ENCODE measurements around the gene SAMSN1.

SAMSN1 gene

DNA sequence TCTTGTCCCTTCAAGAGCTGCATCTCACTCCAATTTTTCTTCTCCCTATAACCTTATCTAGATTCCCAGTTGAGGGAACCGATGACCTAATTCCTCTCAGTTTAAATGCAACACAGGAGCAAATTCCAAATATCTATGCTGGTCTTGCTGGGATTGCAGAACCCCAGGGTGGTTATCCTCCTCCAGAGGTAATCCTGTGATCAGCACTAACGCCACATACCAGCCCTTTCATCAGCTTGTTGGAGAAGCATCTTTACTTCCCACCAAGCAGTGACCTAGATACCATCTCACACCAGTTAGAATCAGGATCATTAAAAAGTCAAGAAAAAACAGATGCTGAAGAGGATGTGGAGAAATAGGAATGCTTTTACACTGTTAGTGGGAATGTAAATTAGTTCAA is 52.4 kb downstream of the SAMSN1 start:
- DNase-seq (ENCODE audit: low read depth), result no peak
- TF ChIP-seq, protein P1, sequence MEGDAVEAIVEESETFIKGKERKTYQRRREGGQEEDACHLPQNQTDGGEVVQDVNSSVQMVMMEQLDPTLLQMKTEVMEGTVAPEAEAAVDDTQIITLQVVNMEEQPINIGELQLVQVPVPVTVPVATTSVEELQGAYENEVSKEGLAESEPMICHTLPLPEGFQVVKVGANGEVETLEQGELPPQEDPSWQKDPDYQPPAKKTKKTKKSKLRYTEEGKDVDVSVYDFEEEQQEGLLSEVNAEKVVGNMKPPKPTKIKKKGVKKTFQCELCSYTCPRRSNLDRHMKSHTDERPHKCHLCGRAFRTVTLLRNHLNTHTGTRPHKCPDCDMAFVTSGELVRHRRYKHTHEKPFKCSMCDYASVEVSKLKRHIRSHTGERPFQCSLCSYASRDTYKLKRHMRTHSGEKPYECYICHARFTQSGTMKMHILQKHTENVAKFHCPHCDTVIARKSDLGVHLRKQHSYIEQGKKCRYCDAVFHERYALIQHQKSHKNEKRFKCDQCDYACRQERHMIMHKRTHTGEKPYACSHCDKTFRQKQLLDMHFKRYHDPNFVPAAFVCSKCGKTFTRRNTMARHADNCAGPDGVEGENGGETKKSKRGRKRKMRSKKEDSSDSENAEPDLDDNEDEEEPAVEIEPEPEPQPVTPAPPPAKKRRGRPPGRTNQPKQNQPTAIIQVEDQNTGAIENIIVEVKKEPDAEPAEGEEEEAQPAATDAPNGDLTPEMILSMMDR (IDR thresholded peaks at IDR 0.05; ENCODE audit: low read depth, low read length), result no peak
- TF ChIP-seq, protein P2, sequence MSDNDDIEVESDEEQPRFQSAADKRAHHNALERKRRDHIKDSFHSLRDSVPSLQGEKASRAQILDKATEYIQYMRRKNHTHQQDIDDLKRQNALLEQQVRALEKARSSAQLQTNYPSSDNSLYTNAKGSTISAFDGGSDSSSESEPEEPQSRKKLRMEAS (IDR thresholded peaks at IDR 0.05; ENCODE audit: low read depth, low read length), result no peak
- no peak for TF ChIP-seq POLR2A (IDR thresholded peaks at IDR 0.05; ENCODE audit: extremely low read depth, insufficient read length)
- no peak for TF ChIP-seq MYC (IDR thresholded peaks at IDR 0.05; ENCODE audit: low read depth, low read length)
- H3K4me3 ChIP-seq (ENCODE audit: low read depth, low read length), result no peak overlapping the region

DNA sequence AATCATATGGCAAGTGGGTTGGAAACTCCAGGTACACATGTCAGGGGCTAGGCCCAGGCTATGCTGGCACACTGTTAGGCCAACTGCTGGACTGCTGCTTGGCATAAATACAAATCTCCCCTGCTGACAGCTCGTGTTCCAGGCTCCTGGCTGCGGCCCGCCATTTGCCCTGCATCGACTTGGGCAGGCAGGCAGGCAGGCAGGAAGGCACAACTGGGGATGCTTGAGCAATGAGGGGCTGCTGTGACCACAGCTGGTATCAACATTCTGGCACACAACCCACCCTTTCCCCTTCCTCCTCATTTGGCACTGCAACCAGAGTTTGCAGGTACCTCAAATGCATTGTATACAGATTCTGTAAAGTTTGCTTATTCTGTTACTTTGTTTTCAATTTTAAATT is 53.2 kb downstream of the SAMSN1 start:
- no peak for TF ChIP-seq MYC (IDR thresholded peaks at IDR 0.05; ENCODE audit: low read depth, low read length)
- TF ChIP-seq POLR2A (IDR thresholded peaks at IDR 0.05; ENCODE audit: extremely low read depth, insufficient read length), result no peak
- no peak for DNase-seq (ENCODE audit: low read depth)
- no peak overlapping the region for H3K4me3 ChIP-seq (ENCODE audit: low read depth, low read length)

DNA sequence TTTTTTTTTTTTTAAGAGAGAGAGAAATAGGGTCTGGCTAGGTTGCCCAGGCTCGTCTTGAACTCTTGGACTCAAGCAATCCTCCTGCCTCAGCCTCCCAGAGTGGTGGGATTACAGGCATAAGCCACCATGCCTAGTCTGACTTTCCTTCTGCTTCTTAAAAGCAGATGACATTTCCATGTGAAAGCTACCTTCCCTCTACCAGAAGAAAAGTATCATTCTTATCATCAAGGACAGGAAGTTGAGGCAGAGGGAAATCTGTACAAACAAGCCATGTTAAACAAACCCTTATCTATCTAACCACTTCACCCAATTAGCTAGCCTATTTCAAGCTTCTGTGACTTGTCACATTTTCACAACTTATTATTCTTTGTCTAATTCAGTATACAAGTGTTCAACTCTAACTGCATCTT is 54.8 kb downstream of the SAMSN1 start:
- no peak overlapping the region for H3K4me3 ChIP-seq (ENCODE audit: low read depth, low read length)
- TF ChIP-seq, protein P2 (IDR thresholded peaks at IDR 0.05; ENCODE audit: low read depth, low read length), result no peak
- TF ChIP-seq POLR2A (IDR thresholded peaks at IDR 0.05; ENCODE audit: extremely low read depth, insufficient read length) (no peak), MYC (IDR thresholded peaks at IDR 0.05; ENCODE audit: low read depth, low read length) (no peak)
- TF ChIP-seq, protein P1 (IDR thresholded peaks at IDR 0.05; ENCODE audit: low read depth, low read length), result no peak
- DNase-seq (ENCODE audit: low read depth), result no peak

DNA sequence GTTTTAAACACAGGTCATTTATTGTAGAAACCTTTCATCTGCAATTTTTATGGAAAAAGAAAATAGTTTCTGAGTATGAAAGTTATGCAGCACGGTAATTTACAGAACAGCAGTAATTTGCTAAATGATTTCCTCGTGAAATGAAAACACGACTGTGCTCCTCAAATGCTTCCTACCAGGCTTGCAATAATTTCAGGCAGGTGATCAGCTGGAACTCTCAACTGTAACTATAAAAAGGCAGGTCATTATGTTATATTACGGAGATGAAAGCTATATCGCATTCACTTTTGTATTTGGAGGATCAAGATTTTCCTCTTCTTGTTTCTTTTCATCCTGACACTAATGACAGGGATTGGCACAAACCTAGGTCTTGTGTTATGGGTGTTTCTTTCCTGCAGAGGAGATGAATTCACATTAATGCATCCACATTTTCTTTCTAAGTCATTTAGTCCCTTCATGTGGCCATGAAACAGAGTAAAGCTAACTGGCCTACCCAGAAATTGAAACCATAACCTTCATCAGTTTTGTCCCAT is 57.4 kb downstream of the SAMSN1 start:
- TF ChIP-seq, protein P1 (IDR thresholded peaks at IDR 0.05; ENCODE audit: low read depth, low read length), result no peak
- TF ChIP-seq MYC (IDR thresholded peaks at IDR 0.05; ENCODE audit: low read depth, low read length) (no peak), POLR2A (IDR thresholded peaks at IDR 0.05; ENCODE audit: extremely low read depth, insufficient read length) (no peak)
- TF ChIP-seq, protein P2 (IDR thresholded peaks at IDR 0.05; ENCODE audit: low read depth, low read length), result no peak
- H3K4me3 ChIP-seq (ENCODE audit: low read depth, low read length), result no peak overlapping the region

DNA sequence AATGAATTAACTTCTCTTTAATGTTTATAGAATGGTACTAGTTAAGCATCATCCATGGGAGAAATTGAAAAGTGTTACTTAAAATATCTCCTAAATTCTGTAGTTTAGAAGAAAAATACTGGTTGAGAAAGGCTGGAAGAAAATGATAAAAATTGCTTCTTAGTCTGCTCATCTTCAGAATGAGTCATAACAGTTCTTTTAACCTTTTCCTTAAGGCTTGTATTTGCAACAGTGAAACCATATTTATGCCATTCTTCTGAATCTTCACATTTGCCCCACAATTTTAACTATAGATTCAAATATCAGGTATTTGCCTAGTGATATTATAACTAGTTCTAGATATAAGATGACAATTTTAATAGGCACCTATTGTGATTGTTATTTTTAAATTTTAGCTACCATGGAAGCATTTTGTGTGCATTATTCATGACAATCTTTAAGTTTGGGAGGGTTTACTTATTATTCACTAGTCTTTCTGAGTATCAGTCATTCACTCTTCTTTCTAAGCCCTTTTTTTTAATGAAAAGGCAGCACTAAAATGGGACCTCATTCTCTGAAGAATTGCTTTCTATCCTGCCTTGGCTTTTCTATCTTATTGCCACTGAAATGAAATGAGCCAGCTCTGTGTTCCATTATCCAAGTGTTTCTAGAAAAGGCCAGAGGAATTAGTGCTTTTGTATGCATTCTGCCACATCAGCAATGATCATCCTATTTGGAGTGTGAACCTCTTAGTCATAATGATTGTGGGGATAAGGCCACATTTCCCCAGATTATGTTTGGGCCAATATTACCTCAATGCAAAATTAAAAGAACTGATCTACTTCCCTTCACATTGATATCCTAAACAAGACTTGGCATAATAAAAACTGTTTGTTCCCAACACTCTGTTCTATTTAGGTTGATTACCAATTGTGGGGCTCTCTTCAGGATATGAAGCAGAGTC is 58.4 kb downstream of the SAMSN1 start:
- DNase-seq (ENCODE audit: low read depth), result no peak
- TF ChIP-seq, protein P2 (IDR thresholded peaks at IDR 0.05; ENCODE audit: low read depth, low read length), result no peak
- TF ChIP-seq, protein P1 (IDR thresholded peaks at IDR 0.05; ENCODE audit: low read depth, low read length), result no peak
- TF ChIP-seq MYC (IDR thresholded peaks at IDR 0.05; ENCODE audit: low read depth, low read length) (no peak), POLR2A (IDR thresholded peaks at IDR 0.05; ENCODE audit: extremely low read depth, insufficient read length) (no peak)
- H3K4me3 ChIP-seq (ENCODE audit: low read depth, low read length), result no peak overlapping the region

More for the DNA sequence above, 57.4 kb downstream of the SAMSN1 start:
- no peak for DNase-seq (ENCODE audit: low read depth)

DNA sequence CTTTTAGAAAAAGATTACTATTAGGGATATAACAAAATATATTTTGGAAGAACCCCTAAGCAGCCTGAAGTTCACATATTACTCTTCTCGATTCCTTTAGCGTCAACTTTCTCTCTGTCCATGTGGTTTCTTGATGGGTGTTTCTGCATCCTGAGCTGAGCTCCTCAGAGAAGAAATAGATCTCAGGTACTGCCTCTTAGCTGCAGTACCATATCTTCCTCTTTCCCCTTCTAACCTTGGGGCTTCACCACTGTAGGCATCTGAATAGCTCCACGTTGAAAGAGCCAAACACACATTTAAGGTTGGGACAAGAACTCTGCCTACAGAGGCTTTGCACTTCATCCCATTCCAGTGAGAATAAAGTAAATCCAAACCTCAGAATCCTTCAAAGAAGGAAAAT is 59.2 kb downstream of the SAMSN1 start:
- no peak for DNase-seq (ENCODE audit: low read depth)
- TF ChIP-seq, protein P1 (IDR thresholded peaks at IDR 0.05; ENCODE audit: low read depth, low read length), result no peak
- TF ChIP-seq, protein P2 (IDR thresholded peaks at IDR 0.05; ENCODE audit: low read depth, low read length), result no peak
- TF ChIP-seq MYC (IDR thresholded peaks at IDR 0.05; ENCODE audit: low read depth, low read length), result no peak
- no peak for TF ChIP-seq POLR2A (IDR thresholded peaks at IDR 0.05; ENCODE audit: extremely low read depth, insufficient read length)
- H3K4me3 ChIP-seq (ENCODE audit: low read depth, low read length), result no peak overlapping the region

Measured in NB4 (cell line).